NOMO-1 (cell line): Measurements from ENCODE around the gene GAST.
"Not testable (repeated sequence)": the region's sequence is repeated elsewhere in the genome, so short reads cannot be mapped to it uniquely, and the experiment has no call there.

Experiments used
- DNase-seq, 2 experiments: peaks; one replicate each; lab custom pipeline; 2025; ENCODE audit not compliant: unreplicated experiment in 2 of 2; lab: John Stamatoyannopoulos, UW

Gene GAST

DNA sequence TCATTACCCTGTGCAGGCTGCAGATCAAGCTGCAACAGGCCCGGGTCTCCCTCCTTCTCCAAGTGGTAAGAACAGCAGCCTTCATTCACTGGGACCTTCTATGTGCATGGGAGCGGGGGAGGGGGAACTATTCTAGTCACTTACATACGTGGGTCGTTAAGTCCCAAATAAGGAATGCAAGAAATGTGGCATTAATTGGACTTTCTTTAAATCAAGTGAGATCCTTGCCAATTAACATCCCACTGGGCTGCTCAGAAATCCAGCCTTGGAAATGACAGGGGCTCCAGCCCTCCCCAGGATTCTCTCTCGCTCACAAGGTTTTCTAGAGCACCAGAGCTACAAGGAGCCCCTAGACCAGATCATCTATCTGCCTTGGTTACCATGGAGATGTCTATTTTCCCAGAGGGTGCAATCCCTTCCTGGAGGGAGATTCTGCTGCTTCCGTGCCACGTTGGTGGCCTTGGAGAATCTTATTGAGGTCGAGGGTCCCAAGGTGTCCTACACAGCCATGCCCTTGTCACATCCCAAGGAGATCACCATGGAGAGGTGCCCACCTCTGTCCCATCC lies 28.6 kb upstream of the GAST start:
- no peak for DNase-seq

DNA sequence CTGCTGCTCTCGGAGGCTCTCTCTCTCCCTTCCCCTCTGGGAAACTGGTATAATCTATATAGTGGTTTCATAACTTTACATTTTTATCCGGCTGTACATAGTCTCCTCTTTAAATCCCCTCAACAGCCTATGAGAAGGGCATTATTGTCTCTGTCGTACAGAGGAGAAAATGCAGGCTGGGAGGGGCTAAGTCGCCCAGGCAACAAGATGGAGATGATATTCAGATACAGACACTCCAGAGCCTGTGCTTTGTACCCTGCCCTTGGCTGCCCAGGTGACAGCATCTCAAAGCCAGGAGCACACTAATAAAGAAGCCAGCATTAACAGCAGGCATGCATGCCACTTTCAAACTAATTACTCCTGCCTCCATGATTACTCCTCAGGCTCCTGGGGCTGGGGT lies 28.1 kb upstream of the GAST start:
- no peak for DNase-seq

DNA sequence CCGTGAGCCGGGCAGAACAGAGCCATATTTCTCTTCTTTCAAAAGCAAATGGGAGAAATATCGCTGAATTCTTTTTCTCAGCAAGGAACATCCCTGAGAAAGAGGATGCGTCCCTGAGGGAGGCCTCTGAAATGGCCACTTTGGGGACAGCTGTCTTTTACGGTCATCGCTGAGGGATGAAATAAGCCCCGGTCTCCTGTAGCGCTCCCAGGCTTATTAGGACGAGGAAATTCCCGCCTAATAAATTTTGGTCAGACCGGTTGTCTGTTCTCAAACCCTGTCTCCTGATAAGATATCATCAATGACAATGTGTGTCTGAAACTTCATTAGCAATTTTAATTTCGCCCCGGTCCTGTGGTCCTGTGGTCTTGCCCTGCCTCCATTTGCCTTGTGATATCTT lies 26.4 kb upstream of the GAST start:
- not testable (repeated sequence) for DNase-seq

DNA sequence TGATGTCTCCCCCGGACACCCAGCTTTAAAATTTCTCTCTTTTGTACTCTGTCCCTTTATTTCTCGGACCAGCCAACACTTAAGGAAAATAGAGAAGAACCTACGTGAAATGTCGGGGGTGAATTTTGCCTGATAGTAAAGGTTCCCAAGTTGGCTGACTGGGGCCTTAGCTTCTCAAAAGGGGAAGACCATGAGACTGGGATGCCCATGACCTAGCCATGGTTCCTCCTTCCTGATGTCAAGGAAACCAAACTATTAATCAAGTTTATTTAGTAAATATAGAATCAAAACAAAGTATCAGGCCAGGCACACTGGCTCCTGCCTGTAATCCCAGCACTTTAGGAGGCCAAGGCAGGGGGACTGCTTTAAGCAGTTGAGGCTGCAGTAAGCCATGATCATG lies 25.9 kb upstream of the GAST start:
- no peak for DNase-seq

DNA sequence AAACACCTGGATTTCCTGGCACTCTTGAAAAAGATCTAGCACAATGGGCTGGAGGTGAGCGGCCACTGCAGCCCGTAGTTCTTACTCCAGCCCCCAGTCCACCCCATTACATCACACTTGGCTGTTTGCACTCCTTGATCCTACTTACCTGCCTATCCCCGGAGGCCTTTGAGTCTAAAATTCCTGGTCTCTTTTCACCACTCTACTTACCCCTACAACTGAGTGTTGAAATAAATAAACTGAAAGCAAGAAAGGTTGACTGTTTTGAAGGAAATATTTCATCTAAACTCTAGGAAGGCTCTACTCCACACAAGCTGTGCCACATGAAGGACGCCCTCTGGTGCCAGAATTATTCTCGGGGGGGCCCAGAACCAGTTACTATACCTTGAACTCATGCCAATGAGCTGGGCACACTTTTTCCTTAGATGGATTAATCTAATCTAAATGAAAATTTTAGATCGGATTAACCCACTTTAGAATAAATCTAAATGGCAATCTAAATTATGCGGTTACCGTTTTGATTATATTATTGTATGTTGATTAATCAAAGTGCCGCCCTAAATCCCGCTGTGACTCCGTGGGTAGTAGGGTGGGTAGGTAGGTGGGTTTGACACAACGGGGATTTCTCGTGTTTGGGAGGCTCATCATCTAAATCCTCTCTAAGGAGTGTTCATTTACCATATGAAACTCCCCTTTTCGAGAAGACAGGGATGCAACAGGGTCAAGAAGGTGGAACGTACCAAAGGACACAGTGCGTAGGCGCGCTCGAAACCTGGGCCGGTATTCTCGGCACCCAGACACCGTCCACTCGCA lies 24.1 kb upstream of the GAST start:
- DNase-seq: peak; percentile 49 to 51

DNA sequence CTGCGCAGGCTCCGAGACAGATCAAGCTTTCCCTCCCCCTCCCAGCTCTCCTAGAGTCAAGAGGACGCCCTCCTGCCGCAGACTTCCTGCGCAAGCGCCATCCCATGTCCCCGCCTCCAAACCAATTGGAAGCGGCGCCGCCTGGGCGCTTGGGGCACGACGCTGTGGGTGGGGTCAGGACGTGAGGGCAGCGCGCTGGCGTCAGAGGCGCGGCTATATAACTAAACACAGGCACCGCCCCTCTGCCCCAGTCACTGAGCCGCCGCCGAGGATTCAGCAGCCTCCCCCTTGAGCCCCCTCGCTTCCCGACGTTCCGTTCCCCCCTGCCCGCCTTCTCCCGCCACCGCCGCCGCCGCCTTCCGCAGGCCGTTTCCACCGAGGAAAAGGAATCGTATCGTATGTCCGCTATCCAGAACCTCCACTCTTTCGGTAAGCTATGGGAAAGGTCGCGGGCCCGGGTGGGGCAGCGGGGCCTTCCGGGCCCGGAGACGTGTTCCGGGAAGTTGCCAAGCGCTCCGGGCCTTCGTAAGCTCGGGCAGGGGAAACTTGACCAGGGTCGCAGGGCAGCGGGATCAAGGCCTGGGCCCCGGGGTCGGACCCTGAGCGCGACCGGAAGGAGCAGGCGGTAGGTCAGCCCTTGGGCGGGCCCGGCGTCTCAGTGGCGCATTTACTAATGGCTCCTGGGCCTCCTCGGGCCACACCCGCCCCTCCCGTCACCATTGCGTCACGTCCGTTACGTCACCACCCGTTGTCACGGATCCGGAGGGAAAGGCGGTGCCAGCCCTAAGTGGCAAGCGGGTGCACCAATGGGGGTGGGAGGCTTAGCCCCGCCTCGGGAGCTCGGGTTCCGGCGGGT lies 23.3 kb upstream of the GAST start, which contains the start of gene EIF1:
TSS of gene EIF1 (plus strand) at position 245 of the 856 bp plus-strand sequence. CDS start at position 399, 154 bp downstream.
- peak; percentile 99 for DNase-seq

DNA sequence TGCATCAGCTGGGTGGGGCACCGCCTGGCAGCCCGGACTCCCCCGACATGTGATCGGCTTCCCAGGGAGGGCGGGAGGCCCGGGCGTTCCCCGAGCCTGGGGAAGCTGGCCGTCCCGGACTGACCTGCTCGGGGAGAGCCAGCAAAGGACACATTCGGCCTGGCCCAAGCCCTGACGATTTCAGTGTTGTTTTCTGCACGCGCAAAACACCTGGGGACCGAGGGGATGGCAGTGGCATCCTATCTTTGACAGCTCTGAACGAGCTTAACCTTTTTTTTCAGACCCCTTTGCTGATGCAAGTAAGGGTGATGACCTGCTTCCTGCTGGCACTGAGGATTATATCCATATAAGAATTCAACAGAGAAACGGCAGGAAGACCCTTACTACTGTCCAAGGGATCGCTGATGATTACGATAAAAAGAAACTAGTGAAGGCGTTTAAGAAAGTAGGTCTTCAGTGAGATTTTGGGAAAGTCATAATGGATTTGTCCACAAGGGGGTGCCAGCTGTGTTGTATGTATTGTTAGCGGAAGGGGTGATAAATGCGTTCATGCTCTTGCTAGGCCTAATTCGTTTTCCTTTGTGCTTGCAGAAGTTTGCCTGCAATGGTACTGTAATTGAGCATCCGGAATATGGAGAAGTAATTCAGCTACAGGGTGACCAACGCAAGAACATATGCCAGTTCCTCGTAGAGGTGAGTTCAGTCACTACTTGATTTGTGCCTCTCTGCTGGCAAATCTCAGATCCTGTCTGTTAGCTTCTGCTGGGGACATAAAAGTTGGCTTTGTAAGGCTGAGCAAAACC lies 22.4 kb upstream of the GAST start:
- peak; percentile 56 to 64 for DNase-seq

DNA sequence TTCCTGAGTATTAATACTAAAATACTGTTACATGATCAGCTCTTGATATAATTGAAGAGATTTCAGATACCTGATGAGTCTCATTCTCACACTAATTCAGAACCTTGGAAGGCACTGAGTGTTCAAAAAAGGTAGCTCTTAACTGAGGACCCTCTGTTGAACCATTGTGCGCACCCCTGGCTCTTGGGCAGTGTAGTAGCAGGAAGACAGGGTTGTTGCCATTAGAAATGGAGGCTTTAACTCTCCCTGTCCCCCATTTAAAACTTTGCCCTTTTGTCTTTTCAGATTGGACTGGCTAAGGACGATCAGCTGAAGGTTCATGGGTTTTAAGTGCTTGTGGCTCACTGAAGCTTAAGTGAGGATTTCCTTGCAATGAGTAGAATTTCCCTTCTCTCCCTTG lies 21.6 kb upstream of the GAST start:
- no peak for DNase-seq

DNA sequence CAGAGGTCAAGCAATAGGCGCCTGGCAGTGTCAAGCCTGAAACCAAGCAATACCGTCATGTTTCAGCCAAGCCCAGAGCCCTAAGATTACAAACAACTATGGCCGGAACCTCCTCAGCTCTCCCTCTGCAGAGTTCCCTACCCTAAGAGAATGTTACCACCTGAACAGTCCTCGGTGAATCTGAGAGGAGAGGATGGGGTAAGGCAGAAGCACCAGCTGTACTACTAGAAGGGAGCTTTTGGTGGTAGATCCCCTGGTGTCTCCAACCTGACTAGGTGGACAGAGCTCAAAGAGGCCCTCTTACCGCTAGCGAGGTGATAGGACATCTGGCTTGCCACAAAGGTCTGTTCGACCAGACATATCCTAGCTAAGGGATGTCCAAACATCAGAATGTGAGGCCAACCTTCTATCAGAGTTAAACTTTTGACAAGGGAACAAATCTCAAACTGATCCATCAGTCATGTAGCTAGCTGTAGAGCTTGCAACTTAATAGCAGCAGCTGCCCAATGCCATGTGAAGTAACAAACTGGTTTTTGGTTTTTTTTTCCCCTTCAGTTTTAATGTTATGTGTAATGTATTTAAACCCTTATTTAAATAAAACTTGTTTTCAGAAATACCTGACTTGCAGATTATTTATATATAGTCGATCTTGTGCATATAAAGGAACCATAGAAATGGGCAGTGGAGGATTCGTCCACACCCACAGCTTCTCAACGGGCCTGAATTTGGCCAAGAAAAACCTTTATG lies 20.9 kb upstream of the GAST start:
- no peak for DNase-seq

DNA sequence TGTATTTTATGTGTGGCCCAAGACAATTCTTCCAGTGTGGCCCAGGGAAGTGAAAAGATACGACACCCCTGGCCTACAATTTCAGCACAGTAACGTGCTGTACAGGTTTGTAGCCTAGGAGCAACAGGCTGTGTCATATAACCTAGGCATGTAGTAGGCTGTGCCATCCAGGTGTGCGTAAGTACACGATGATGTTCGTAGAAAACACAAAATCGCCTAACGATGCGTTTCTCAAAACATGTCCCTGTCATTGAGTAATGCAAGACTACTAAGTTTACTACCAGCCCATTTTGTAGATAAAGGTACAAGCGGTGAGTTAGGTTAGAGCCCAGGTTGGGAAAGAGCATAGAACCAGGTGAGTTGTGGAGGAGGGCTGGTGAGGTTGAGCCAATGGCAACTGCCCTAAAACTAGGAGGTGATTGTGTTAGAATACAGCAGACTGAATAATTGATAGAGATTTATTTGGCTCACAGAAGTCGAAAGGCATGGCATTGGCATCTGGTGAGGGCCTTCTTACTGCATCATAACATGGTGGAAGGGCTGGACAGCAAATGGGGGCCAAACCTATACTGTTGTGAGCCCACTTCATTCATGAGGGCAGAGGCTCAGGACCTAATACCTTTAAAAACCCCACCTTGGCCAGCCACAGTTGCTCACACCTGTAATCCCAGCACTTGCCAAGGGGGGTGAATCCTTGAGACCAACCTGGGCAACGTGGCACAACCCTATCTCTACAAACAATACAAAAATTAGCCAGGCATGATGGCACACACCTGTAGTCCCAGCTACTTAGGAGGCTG lies 19.2 kb upstream of the GAST start:
- DNase-seq: no peak

DNA sequence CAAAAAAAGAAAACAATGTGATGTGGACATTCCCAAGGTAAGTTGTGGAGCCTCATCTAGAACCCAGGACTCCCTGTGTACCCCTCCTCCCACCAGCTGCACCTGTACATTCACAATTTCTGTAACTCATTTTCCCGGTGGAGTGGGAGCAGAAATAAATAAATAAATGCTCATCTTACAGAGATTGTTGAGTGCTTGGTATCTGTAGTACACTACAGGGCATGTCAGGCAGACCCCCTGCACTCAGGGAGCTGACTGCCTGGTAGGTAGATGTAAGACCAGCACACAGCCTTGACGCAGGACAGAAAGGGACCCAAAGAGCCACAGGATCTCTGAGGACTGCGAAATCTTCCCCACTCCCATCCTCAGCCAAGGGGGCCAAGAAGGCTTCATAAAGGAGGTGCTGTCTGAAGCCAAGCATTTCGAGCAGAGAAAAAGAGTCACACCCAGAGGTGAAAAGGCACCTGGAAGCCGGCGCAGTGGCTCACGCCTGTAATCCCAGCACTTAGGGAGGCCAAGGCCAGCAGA lies 16.9 kb upstream of the GAST start:
- DNase-seq: no peak

DNA sequence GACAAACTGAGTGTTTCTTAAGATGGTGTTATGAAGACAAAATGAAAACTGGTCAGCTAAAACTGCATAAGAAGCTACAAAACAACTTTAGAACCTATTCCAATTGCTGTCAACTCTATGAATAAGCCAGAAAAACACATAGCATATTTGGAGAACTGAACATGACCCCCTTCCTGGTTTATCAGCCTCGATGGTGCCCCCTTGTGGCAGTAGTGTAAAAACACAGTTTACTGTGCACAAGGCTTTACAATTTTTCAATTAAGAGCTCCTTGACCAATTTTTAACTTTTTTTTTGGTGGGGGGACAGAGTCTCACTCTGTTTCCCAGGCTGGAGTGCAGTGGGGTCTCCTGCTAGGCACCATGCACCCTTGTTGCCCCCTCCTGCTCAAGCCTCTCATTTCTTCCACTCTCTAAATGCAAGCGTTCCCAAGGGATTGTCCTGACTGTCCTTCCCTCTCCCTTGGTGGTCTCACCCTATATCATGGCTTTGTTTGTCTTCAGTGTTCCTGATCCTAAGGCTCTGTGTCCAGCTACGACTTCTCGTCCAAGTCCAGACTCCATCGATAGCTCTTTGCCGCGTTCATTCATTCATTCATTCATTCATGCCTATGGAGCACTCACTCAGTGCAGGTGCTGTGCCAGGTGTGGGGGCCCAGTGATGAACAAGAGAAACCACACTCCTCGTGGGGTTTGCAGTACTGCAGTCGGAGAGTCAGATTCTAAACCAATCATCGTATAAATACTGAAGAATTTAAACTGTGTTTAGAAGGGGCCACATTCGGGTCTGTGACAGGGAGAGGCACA lies 16.0 kb upstream of the GAST start:
- peak; percentile 10 to 85 for DNase-seq

DNA sequence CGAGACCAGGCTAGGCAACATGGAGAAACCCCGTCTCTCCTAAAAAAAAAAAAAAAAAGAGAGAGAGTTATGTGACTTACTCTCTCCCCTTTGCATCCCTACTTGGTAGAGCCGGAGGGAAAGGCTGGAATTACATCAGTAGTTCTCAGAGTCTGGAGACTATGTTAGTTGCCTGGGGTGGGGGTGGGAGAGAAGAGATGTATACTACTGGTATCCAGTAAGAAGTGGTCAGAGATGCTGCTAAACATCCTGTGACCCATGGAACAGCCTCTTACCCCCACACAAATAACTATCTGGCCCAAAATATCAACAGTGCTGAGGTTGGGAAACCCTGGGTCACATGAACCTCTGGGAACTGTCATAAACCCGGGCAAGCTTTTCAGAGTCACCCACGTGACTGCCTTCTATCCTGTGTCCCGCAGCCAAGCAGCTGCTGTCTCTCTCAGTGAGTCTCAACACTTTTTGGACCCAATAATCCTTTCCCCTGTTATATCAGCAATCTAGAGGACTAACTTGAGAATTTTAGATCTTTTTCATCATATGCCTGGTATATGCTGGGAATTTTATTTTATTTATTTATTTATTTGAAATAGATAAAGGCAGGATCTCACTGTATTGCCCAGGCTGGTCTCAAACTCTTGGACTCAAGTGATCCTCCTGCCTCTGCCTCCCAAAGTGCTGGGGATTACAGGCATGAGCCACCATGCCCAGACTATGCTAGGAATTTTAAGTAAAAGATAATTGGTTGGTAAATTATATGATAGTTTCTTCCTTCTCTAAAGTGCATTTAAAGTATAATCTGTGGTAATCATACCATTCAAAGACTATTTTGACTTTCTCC lies 14.8 kb upstream of the GAST start:
- DNase-seq: peak; percentile 58 to 70

DNA sequence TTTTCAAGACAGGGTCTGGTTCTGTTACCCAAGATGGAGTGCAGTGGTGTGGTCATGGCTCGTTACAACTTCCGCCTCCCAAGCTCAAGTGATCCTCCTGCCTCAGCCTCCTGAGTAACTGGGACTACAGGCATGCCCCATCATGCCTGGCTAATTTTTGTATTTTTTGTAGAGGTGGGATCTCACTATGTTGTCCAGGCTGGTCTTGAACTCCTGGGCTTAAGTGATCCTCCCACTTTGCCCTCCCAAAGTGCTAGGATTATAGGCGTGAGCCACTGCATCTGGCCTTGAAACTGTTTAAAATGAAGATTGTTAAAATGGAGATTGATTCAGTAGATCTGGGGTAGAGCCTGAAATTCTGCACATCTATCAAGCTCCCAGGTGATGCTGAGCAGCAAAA lies 11.3 kb upstream of the GAST start:
- not testable (repeated sequence) for DNase-seq

DNA sequence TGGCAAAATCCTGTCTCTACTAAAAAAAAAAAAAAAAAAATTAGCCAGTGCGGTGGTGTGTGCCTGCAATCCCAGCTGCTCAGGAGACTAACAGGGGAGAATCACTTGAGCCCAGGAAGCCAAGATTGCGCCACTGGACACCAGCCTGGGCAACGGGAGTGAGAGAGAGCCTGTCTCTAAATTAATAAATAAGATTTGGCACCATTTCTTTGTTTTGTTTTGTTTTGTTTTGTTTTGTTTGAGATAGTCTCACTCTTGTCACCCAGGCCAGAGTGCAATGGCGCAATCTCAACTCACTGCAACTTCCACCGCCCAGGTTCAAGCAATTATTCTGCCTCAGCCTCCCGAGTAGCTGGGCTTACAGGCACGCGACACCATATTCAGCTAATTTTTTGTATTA lies 9.4 kb upstream of the GAST start:
- no peak for DNase-seq

DNA sequence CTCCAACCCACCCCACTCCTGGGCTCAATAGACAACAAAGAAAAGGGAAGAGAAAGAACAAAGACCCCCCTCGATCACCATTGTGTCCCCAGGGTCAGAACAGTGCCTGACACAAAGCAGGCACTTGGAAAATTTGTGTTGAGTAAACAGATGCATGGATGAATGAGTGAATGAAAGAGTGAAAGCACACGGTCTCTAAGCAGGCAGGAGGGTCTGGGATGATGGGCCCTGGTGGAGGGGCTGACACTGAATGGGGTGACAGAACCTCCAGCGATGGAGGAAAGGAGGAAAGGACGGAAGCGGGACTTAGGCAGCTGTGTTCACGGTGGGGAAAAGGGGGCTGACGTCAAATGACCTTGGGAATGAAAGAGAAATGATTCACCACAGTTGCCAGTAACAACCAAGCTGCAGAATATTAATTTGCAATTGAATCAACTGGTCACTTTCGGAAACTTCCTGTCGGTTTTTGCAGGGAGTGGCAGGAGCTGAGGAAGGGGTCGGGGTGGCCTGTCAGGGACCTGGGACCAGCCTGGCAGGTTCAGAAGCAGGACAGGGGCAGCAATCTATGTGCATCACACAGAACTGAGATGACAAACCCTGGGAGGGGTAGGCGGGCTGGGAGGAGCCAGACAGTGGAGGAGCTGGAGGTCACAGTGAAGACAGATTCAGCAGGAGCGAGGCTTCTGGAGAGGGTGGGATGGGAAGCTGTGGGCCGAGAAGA lies 6.7 kb upstream of the GAST start:
- no peak for DNase-seq
